Fibroblast of skin of abdomen (primary cell): ENCODE results near the gene VPS13A. TPM values are rescaled to one million over a fixed set of nuclear protein-coding genes. Genes with fewer than 3 reads are reported as not detected.
A peak's percentile ranks its signal among the peaks of the same experiment; 100 is the strongest.

Source experiments
- DNase-seq: peaks from one replicate; pipeline ENCODE4 v3.0.0-alpha.2; 2013
- polyA plus RNA-seq, 2 experiments: library from polyadenylated mRNA; unstranded; fragments of 120-200 nt; gene quantifications; one replicate each; pipeline ENCODE4 v1.2.1, GENCODE V29; 2013; ENCODE audit not compliant: insufficient read length in 2 of 2

Gene VPS13A
- 11.9 TPM for polyA plus RNA-seq (2013, experiment 1 of 2; ENCODE audit: insufficient read length)
- polyA plus RNA-seq (2013, experiment 2 of 2; ENCODE audit: insufficient read length): 11.5 TPM

GRCh38 chr9:77177143-77177893, at the start of gene VPS13A:
Gene VPS13A (plus strand): TSS chr9:77177534. CDS start chr9:77177705, 171 bp downstream.
- DNase-seq: peak; percentile 93

- DNase-seq: no peak
Observed at GRCh38 chr9:77128125-77128789, 49.1 kb upstream of the VPS13A start.

GRCh38 chr9:77131399-77131798, 45.9 kb upstream of the VPS13A start:
- peak; percentile 1 for DNase-seq

- peak; percentile 29 for DNase-seq
Observed at GRCh38 chr9:77133011-77133410, 44.3 kb upstream of the VPS13A start.

GRCh38 chr9:77142366-77142765, 35.0 kb upstream of the VPS13A start:
- no peak for DNase-seq

GRCh38 chr9:77149879-77150278, 27.5 kb upstream of the VPS13A start:
- no peak for DNase-seq

- DNase-seq: no peak
Observed at GRCh38 chr9:77152289-77152688, 25.0 kb upstream of the VPS13A start.

GRCh38 chr9:77156646-77157371, 20.5 kb upstream of the VPS13A start:
- peak; percentile 5 for DNase-seq

- DNase-seq: peak; percentile 50
Observed at GRCh38 chr9:77158772-77159513, 18.4 kb upstream of the VPS13A start.

- DNase-seq: no peak
Observed at GRCh38 chr9:77161191-77161590, 16.1 kb upstream of the VPS13A start.

GRCh38 chr9:77161966-77162365, 15.4 kb upstream of the VPS13A start:
- no peak for DNase-seq

- no peak for DNase-seq
Observed at GRCh38 chr9:77162366-77162765, 15.0 kb upstream of the VPS13A start.

GRCh38 chr9:77163884-77164283, 13.4 kb upstream of the VPS13A start:
- DNase-seq: peak; percentile 88

GRCh38 chr9:77166193-77166592, 11.1 kb upstream of the VPS13A start:
- DNase-seq: no peak

- no peak for DNase-seq
Observed at GRCh38 chr9:77170991-77171699, 6.2 kb upstream of the VPS13A start.

- no peak for DNase-seq
Observed at GRCh38 chr9:77175151-77175550, 2.2 kb upstream of the VPS13A start.

- no peak for DNase-seq
Observed at GRCh38 chr9:77176106-77176505, 1.2 kb upstream of the VPS13A start.

- no peak for DNase-seq
Observed at GRCh38 chr9:77176686-77177142, 620 bp upstream of the VPS13A start.

- peak; percentile 31 for DNase-seq
Observed at GRCh38 chr9:77177894-77178794, 810 bp downstream of the VPS13A start.

- no peak for DNase-seq
Observed at GRCh38 chr9:77180056-77180455, 2.7 kb downstream of the VPS13A start.

- no peak for DNase-seq
Observed at GRCh38 chr9:77183581-77183980, 6.2 kb downstream of the VPS13A start.
